GM19035 (cell line): Measurements from ENCODE around the gene MAPRE3.
A peak's percentile ranks its signal among the peaks of the same experiment; 100 is the strongest.

Source experiments
- ATAC-seq: cut with Tn5 transposase; IDR thresholded peaks from one replicate; pipeline ENCODE4 v1.9.1; 2021; ENCODE audit not compliant: unreplicated experiment

The MAPRE3 gene

GRCh38 chr2:27038631-27039339, 68.3 kb downstream of the MAPRE3 start:
- ATAC-seq = no peak

GRCh38 chr2:27039426-27039825, 69.0 kb downstream of the MAPRE3 start:
- ATAC-seq = no peak

GRCh38 chr2:27039871-27040270, 69.4 kb downstream of the MAPRE3 start:
- ATAC-seq = no peak

DNA sequence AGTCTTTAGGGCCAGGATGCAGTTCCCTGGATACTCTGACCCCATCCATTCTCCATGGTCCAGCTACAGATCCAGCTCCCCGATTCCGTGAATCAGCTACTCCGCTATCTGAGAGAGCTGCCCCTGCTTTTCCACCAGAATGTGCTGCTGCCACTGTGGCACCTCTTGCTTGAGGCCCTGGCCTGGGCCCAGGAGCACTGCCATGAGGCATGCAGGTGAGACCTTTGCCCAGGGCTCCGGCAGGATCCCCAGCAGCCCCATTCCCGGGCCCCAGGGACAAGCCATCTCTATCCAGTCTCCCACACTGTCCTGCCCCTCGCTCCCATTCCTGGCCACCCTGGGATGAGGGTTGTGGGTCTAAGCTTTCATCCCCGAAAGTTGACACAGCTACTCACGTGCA, 69.8 kb downstream of the MAPRE3 start:
- no peak for ATAC-seq

GRCh38 chr2:27041752-27042151, 71.3 kb downstream of the MAPRE3 start:
- ATAC-seq = no peak

DNA sequence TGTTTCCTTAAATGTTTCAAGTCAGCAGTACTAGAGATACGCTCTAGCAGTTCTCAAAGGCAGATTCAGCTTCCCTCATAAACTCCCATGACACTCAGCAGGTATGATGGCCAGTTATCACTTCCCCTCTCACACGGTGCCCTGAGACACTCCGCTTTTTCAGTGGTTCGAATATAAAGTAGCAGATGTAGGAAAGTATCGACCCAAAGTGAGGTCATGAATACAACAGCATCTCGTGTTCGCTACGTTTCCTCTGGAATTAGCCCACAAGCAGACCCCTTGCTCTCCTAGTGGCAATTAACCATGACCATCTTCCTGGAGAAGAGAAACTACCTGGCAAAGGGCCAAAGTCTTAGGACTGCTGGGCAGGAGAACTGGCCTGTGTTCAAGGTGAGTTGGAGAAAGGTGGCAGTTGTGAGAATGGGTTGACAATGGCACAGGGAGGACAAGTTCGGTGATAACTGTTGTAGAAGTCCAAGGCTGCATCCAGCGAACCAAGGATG, 71.8 kb downstream of the MAPRE3 start:
- peak; percentile 74 for ATAC-seq

- no peak for ATAC-seq
These were observed 72.7 kb downstream of the MAPRE3 start for GRCh38 chr2:27042985-27043634.

GRCh38 chr2:27049422-27050280, 79.2 kb downstream of the MAPRE3 start:
- ATAC-seq = peak; percentile 9

DNA sequence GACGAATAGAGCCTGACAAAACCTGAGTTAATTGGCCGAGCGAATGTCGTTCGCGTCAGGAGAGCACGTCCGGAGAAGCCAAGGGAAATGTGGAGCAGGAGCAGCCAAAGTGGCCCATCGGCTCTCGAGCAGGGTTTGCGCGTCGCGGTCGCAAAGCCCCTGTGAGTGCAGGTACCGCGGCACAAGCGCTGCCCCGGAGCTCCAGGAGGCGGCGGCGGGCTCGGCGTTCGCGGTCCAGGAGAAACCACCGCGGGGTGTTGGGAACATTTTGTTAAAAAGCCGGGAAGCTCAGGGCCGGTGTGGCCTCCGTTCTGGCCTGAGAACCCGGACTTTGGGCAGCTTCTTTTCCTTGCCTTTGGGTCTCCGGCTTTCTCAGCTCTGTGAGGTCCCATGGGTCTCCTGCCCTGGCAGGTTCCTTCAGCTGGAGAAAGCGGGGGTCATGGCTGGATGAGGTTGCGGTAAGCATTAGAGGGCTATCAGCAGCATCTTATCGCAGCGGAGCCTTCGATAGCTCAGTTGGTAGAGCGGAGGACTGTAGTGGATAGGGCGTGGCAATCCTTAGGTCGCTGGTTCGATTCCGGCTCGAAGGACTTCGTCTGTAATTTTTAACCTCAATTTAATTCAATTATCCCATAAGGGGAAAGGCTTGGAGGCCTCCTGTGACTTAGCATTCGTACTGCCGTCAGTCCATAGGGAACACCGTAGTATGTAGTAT, 80.0 kb downstream of the MAPRE3 start:
- ATAC-seq = peak; percentile 56

GRCh38 chr2:27050996-27051901, 80.8 kb downstream of the MAPRE3 start, which contains the start of gene AGBL5:
TSS of gene AGBL5 (plus strand) at chr2:27051668. CDS start at chr2:27052959, 1,291 bp downstream.
- peak; percentile 71 for ATAC-seq

GRCh38 chr2:27051902-27052645, 81.6 kb downstream of the MAPRE3 start:
- ATAC-seq = no peak

DNA sequence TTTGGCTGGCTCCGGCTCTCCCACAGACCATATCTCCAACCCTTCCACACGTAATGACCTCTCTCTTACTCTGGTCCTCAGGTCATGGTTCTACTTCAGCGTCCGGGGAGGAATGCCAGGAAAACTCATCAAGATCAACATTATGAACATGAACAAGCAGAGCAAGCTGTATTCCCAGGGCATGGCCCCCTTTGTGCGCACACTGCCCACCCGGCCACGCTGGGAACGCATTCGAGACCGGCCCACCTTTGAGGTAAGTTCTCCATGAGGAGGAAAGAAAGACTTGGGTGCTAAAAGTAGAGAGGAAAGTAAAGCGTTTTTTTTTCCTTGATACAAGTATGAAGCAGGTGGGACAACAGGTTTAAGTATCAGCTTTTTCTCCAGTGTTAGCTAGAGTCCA, 82.9 kb downstream of the MAPRE3 start:
- ATAC-seq = no peak

- no peak for ATAC-seq
These were observed 83.3 kb downstream of the MAPRE3 start for GRCh38 chr2:27053776-27054175.

- ATAC-seq = no peak
These were observed 84.3 kb downstream of the MAPRE3 start for GRCh38 chr2:27054721-27055120.

GRCh38 chr2:27057184-27057583, 86.7 kb downstream of the MAPRE3 start:
- ATAC-seq = no peak

GRCh38 chr2:27058210-27058609, 87.8 kb downstream of the MAPRE3 start:
- no peak for ATAC-seq

GRCh38 chr2:27059141-27059820, 88.8 kb downstream of the MAPRE3 start:
- ATAC-seq = no peak

DNA sequence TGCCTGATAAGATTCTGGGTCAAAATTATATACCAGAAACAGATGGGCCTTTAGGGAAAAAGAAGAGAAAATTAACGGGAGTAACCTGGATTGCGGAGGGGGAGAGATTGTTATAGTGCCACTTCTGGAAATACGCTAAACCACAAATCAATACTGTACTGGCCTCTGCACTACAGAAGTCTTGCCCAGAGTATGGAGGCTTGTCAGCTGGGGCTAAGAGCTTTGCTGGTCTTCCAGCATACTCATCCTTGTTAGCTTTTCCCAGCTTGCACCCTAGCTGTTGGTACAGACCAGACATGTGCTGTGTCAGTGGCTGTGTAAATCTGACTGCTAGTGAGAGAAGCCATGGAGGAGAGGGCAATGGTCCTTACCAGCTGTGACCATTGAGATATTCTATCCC, 89.9 kb downstream of the MAPRE3 start:
- ATAC-seq = no peak

DNA sequence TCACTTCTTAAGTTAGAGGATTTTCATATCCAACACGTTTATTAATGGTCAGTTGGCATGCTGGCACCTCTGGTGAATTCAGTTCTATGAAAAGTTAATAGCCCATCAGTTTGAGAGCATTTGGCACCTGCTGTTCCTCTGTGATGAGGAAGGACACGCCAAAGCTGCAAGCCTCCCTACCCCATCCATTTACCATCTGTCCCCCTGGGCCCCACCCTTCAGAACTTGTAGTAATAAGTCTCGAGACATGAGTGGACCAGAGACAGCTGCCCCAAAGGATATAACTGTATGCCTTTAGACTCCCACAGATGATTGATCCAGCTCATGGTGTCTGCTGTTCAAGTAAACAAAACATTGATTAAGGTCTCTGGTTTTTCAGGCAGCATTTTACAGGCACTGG, 94.7 kb downstream of the MAPRE3 start:
- ATAC-seq = no peak
